ENCODE data around the gene DYNLT5.
"Not testable (repeated sequence)": the region's sequence is repeated elsewhere in the genome, so short reads cannot be mapped to it uniquely, and the experiment has no call there.

The DYNLT5 gene

GRCh38 chr1:66791621-66792610, 39.7 kb downstream of the DYNLT5 start:
- no peak for DNase-seq

- not testable (repeated sequence) for DNase-seq
Measured at GRCh38 chr1:66795839-66796238, 43.6 kb downstream of the DYNLT5 start.

- DNase-seq = no peak
Measured at GRCh38 chr1:66809245-66809644, 57.0 kb downstream of the DYNLT5 start.

GRCh38 chr1:66809736-66810326, 57.6 kb downstream of the DYNLT5 start:
- DNase-seq = no peak

- no peak for DNase-seq
Measured at GRCh38 chr1:66824771-66825170, 72.5 kb downstream of the DYNLT5 start.
